D721Med (cell line): ENCODE measurements around the gene ZFP36L1.

Experiments used
- DNase-seq: peaks from one replicate; pipeline ENCODE4 v3.0.0; 2011; ENCODE audit warnings: low spot score; ENCODE audit not compliant: insufficient read length
- FAIRE-seq: peaks from 2 replicates; lab custom pipeline; 2011; peaks lifted over from hg19 to GRCh38; lab: Jason Lieb, UNC
- TF ChIP-seq, protein P1 (sequence below): IDR thresholded peaks from 2 replicates; pipeline ENCODE4 v1.5.1; 2012; ENCODE audit warnings: mild to moderate bottlenecking, control low read depth; ENCODE audit not compliant: insufficient read depth; ENCODE audit errors: missing control alignments

Gene ZFP36L1

DNA sequence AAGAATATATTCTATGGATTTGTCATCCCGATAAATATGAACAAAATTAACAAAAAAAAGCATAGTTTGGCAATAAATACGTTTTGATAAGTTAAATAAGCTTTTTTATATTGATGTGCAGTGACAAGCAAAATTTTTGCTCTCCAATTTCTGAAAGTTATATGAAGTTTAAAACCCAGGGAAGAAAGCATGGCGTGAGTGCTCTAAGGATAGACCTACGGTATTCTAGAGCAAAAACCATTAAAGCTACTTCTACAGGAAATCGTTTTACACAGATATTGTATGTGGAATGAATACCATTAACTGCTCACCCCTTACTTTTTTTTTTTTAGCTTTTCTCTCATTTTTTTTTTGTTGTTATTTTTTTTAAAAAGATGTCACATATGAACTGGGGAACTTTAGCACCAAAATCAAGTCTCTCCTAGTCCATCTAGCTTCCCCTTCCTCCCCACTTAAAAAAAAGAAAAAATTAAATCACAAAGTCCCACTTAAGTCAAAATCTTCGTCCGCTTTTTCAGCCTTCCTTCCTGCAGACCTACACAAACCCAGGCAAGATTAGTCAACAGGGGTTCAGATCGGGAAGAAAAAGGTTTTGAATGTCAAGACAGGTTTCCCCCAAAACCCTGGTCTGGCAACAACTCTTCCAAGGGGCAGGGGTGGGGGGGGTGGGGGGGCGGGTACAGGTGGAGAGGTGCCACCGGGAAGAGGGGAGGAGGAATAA lies 4.4 kb downstream of the ZFP36L1 start:
- FAIRE-seq = no peak
- no peak for DNase-seq
- TF ChIP-seq, protein P1, sequence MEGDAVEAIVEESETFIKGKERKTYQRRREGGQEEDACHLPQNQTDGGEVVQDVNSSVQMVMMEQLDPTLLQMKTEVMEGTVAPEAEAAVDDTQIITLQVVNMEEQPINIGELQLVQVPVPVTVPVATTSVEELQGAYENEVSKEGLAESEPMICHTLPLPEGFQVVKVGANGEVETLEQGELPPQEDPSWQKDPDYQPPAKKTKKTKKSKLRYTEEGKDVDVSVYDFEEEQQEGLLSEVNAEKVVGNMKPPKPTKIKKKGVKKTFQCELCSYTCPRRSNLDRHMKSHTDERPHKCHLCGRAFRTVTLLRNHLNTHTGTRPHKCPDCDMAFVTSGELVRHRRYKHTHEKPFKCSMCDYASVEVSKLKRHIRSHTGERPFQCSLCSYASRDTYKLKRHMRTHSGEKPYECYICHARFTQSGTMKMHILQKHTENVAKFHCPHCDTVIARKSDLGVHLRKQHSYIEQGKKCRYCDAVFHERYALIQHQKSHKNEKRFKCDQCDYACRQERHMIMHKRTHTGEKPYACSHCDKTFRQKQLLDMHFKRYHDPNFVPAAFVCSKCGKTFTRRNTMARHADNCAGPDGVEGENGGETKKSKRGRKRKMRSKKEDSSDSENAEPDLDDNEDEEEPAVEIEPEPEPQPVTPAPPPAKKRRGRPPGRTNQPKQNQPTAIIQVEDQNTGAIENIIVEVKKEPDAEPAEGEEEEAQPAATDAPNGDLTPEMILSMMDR = no peak

DNA sequence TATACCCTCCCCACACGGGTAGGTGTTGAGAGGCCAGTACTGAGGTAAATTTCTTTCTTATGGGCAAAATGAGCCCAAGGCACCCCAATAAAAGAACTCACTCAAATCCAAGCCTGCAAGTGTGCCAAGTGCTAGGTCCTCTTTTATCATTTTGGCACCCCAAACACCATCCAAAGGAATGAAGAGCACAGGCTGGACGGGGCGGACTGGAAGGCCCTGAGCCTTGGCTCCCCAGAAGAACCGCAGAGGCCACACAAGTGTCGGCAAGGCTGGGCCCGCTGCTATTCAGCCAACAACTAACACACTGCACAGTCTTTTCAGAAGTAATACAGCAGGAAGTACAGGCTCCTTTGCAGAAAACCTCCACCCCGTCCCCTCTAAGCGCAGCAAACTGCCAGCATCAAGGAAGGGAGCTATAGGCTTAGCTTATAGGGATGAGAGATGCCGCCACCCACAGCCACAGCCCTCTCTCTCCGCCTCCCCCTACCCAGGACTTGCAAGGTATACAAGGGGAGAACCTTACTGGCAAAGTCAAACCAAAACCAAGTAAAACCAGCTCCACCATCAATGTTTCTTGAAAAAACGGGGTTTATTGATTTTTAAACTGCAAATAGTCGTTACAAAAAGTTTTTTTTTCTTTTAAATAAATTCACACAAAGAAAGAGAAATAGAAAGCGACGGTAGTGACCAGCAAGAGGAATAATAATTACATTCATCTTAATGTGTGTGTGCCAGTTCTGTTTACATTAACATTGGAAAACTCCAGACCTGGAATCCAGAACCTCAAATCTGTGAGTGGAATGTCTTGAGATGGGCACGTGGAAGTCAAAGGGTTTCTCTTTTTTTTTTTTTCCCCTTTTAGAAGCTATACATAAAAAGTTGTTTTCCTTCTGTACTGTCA lies 5.5 kb downstream of the ZFP36L1 start:
- no peak for FAIRE-seq
- TF ChIP-seq, protein P1 = no peak
- DNase-seq = no peak

DNA sequence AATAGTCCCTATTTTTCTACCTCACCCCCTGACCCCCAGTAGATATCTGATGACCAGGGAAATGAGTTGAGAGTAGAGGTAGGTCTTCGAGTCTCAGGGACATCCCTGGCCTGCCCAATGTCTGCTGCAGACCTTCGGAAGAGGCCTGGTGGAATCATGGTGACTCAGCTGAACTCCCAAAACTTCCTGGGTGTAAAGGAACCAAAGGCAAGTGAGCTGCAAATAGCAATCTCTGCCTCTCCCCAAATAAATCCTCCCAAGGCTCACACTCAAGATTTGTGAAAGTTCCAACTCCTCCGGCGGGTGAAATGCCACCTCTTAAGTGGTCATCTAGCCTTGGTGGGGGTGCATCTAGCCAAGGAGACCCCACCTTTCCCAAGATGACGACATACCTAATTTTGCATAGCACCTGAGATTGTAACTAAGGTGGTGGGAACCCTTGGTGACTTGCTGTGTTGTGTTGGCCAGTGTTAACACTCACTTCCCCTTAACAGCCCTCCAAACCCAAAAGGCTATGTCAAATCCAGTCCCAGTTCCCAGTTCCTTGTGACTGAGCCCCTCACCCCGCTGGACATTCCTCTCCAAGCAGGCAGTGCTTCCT lies 6.3 kb downstream of the ZFP36L1 start:
- DNase-seq (no peak), FAIRE-seq (no peak)
- TF ChIP-seq, protein P1 = no peak

DNA sequence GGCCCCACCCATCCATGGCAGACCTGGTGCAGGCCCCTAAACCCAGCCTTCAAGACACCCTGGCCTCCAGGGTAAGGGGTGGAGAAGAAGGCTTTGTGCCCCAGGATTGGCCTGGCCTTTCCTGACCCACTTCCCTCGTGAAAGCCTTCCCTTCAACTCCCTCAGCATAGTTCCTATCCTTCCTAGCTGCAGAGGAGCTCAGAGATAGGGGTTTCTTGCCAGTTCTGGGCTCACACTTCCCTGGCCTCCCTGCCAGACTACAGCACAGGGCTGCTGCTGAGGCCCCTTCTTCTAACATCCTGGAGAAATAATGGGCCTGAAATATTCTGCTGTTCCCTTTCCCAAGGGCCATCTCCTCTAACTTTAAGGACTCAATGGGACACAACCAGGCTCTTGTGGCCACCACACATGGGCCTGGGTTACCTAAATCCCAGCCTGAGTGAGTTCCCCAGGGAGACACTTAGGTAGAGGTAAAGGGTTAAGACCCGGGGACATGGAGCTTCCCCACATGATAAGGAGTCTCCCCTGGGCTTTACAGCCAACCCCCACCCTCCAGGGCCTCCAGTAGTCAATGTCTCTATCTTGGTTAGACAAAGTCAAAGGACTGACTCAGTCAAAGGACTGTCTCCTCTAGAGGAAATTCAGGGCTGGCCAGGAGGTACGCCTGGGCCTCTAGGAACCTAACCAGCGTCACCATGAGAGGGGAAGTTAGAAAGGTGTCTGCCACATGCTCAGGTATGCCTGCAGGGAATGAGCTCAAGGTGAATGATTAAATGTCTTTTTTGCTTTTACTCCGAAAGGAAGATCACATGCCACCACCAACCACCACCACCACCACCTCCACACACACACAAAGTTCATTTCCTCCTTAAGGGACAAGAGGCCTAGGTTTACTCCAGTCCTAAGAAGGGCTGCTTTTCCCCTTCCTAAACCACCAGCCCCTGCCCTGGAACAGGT lies 7.1 kb downstream of the ZFP36L1 start:
- FAIRE-seq = no peak
- TF ChIP-seq, protein P1 = no peak
- DNase-seq = no peak

DNA sequence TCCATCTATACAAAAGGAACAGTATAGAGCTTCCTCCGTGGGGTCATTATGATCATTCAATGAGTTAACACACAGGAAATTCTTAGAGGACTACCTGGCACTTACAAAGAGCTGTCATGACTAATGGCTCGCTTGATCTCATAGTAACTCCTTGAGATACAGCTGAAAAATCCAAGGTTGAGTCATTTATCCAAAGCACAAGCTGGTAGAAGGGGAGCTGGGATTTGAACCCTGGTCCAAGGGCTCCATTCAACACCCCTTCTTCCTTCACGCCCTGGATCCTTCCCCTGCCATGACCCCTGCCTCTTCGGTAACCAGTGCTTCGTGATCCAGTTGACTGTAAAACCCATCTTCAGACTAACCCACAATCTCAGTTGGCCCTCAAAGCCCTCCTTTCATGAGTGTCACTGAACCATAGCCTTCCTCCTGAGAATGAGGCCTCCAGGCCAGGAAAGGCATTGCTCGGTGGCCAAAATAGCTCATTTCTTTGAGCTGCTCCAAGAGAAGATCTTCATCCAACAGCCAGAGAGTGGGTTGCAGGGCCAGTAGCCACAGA lies 7.8 kb downstream of the ZFP36L1 start:
- TF ChIP-seq, protein P1 = no peak
- FAIRE-seq = no peak
- no peak for DNase-seq

DNA sequence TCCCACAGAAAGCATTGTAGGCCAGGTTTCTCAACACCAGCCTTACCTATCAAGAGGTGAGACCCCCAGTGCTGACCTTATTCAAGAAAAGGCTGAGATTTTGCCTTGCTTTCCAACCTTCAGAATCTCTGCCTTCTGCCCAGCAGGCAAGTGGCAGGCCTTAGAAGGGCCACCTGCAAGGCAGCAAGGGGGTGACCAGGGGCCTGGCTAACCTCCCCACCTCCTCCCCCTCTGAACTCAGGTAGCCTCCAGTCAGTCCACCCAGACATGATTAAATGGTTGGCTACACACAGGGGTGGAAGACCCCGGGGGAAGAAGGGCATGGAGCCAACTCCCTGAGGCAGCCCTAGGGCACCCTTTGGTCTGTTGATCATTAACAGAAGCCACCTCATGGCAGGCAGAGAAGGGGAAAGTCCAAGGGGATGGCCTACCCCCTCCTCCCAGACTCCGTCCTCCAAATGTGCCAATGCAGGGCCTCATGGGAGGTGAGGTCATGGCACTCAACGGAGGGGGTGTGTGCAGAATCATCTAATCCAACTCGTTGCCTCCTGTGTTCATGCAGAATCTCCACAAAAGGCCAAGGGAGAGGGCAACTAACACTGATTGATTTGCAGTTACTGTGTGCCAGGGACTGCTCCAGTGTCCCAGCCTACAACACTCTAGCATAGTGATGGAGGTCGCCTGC lies 8.5 kb downstream of the ZFP36L1 start:
- DNase-seq (no peak), FAIRE-seq (no peak)
- TF ChIP-seq, protein P1 = no peak
